Measurements from ENCODE around the gene SOCS4. TPM values are rescaled to one million over a fixed set of nuclear protein-coding genes. Genes with fewer than 3 reads are reported as not detected.
"Not testable (repeated sequence)": the region's sequence is repeated elsewhere in the genome, so short reads cannot be mapped to it uniquely, and the experiment has no call there.

SOCS4 gene
- total RNA-seq, 3 donors from 2014 or later: 16.6 to 41.6 (median 23.5) TPM

DNA sequence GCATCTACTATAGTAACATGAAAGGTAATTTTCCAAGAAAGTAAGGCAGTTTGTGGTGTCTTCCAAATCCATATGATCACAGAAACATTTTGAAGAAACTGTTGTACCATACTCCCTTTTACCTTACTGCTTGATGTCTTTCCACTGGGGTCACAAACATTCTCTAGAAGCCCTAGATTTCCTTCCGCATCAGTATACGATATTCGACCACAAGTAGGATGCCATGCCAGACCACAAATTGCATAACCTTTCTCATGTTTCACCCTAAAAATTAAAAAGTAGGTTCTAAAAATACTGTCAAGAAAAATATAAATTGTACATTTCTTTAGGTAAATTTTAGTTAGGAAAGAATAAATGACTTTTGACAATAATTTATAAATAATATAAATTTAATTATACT, 26.7 kb upstream of the SOCS4 start:
- intact Hi-C loops (cut with DNase I, micrococcal nuclease): no loop called here

DNA sequence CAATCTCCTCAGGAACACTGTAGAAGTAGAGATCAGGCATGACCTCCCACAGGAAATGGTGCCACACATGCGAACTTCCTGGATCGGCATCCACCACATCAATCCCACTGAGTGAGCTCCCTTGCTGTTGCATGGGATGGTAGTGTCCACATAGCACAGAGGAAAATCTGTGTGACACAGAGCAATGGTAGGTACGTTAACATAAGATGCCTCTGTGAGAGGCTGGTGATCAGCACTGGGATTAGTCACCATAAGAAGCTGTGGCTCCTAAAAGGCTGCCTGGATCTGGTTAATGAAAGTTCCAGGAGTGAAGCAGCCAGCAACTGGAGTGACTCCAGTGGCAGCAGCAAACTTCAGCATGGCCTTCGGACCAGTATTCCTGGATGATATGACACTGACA, 22.0 kb upstream of the SOCS4 start:
- Histone ChIP-seq H3K9me3 (no peaks in the 10 kb centered on the region), H3K4me3 (no peak overlapping the region), H3K36me3 (ENCODE audit: low read depth) (no peaks in the 10 kb centered on the region), H3K4me1 (ENCODE audit: low read depth) (no peaks in the 10 kb centered on the region)
- intact Hi-C loops (cut with DNase I, micrococcal nuclease): no loop called here
- no peak for DNase-seq
- TF ChIP-seq, protein P1, sequence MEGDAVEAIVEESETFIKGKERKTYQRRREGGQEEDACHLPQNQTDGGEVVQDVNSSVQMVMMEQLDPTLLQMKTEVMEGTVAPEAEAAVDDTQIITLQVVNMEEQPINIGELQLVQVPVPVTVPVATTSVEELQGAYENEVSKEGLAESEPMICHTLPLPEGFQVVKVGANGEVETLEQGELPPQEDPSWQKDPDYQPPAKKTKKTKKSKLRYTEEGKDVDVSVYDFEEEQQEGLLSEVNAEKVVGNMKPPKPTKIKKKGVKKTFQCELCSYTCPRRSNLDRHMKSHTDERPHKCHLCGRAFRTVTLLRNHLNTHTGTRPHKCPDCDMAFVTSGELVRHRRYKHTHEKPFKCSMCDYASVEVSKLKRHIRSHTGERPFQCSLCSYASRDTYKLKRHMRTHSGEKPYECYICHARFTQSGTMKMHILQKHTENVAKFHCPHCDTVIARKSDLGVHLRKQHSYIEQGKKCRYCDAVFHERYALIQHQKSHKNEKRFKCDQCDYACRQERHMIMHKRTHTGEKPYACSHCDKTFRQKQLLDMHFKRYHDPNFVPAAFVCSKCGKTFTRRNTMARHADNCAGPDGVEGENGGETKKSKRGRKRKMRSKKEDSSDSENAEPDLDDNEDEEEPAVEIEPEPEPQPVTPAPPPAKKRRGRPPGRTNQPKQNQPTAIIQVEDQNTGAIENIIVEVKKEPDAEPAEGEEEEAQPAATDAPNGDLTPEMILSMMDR (IDR thresholded peaks at IDR 0.05): no peak
- no peak for ATAC-seq

More for the DNA sequence above, 26.7 kb upstream of the SOCS4 start:
- no peak overlapping the region for H3K4me3 ChIP-seq
- no peaks in the 10 kb centered on the region for H3K36me3 ChIP-seq (ENCODE audit: low read depth)
- TF ChIP-seq, protein P1 (IDR thresholded peaks at IDR 0.05): no peak
- H3K4me1 ChIP-seq (ENCODE audit: low read depth): no peaks in the 10 kb centered on the region
- no peak for ATAC-seq
- DNase-seq: no peak
- H3K9me3 ChIP-seq: no peaks in the 10 kb centered on the region

DNA sequence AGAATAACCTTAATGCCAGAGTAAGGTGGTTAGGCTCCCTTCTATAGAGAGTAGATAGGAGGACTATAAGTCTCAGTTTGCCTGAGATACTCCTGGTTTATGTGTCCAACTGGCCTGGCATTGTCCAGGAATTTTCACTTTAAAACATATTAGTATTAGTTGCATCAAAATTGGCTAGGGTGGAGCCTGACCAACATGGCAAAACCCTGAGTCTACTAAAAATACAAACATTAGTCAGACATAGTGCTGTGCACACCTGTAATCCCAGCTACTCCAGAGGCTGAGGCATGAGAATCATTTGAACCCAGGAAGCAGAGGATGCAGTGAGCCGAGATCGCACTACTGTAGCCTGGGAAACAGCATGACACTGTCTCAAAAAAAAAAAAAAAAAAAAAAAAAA, 12.0 kb upstream of the SOCS4 start:
- DNase-seq (no peak), ATAC-seq (no peak)
- H3K4me3 ChIP-seq: no peak overlapping the region
- intact Hi-C loops (cut with DNase I, micrococcal nuclease): no loop called here
- H3K36me3 ChIP-seq (ENCODE audit: low read depth): no peaks in the 10 kb centered on the region
- H3K4me1 ChIP-seq (ENCODE audit: low read depth): no peaks in the 10 kb centered on the region
- TF ChIP-seq, protein P1 (IDR thresholded peaks at IDR 0.05): no peak
- H3K9me3 ChIP-seq: no peaks in the 10 kb centered on the region

DNA sequence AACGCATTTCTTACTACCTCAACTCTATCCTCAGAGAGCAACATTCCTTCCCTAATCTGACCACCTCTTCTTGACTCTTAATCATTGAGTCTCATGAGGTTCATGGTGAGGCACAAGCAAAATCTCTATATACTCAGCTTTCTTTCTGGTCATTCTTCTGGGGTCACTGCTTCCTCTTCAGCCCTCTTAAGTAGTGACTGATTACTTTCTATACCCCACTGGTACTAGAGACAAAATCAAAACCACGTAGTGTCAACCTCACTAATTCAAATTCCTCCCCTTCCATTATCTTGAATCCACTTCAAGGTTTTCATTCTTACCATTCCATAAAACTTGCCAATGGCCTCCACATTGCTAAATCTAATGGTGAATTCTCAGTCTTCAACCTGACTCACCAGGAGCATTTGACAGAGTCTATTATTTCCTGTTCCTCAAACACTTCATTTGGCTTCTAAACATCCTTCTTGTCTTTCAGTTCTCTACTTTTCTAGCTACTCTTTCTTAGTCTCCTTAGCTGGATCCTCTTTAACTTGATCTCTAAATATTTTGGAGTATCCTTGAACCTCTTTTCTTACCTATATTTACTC, 7.0 kb upstream of the SOCS4 start:
- DNase-seq: no peak
- H3K36me3 ChIP-seq (ENCODE audit: low read depth): no peaks in the 10 kb centered on the region
- no peak overlapping the region for H3K4me3 ChIP-seq
- H3K4me1 ChIP-seq (ENCODE audit: low read depth): no peaks in the 10 kb centered on the region
- no peak for ATAC-seq
- no peaks in the 10 kb centered on the region for H3K9me3 ChIP-seq
- TF ChIP-seq, protein P1 (IDR thresholded peaks at IDR 0.05): no peak
- intact Hi-C loops (cut with DNase I, micrococcal nuclease): no loop called here

DNA sequence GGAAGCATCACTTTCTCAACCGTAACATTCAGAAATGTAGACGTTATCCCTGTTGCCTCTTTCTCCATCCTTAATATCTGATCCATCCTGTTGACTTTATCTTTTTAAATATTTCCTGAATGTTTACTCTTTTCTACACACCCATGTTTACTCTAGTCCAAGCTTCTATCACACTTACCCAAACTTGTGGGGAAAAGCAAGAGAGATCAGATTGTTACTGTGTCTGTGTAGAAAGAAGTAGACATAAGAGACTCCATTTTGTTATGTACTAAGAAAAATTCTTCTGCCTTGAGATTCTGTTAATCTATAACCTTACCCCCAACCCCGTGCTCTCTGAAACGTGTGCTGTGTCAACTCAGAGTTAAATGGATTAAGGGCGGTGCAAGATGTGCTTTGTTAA, 2.7 kb upstream of the SOCS4 start:
- ATAC-seq; DNase-seq; intact Hi-C loops (cut with DNase I, micrococcal nuclease): not testable (repeated sequence)

DNA sequence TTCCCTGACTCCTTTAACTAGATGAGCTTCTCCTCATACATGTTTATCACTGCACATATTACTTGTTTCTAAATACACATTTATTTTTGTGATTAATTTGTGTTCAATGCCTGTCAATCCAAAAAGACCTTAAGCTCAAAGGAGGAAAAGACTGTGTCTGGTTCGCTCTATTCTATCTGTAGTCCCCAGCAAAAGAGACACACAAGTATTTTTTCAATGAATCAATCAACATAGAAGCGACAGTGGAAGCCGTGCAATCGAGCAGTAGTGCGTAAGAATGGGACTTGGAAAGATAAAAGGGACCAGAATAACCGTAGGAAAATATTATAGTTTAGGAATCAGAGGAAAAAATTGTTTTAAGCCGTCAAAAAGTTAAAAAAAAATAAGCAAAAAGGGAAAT, 1.1 kb upstream of the SOCS4 start:
- Histone ChIP-seq H3K4me1 (ENCODE audit: low read depth) (peaks cover 21% of the 10 kb centered on the region), H3K36me3 (ENCODE audit: low read depth) (no peaks in the 10 kb centered on the region), H3K4me3 (no peak overlapping the region), H3K9me3 (no peaks in the 10 kb centered on the region)
- no peak for ATAC-seq
- no peak for DNase-seq
- intact Hi-C loops (cut with DNase I, micrococcal nuclease): no loop called here
- TF ChIP-seq, protein P1 (IDR thresholded peaks at IDR 0.05): no peak

More for the DNA sequence above, 2.7 kb upstream of the SOCS4 start:
- not testable (repeated sequence) for H3K4me3 ChIP-seq; H3K36me3 ChIP-seq (ENCODE audit: low read depth); H3K9me3 ChIP-seq
- H3K4me1 ChIP-seq (ENCODE audit: low read depth): peaks cover 21% of the 10 kb centered on the region
